Islet precursor cell (in vitro differentiated cells): ENCODE results near the gene IL2RG.

ENCODE experiments used
- DNase-seq: peaks from one replicate; pipeline ENCODE4 v3.0.0-alpha.2; 2018

The IL2RG gene

GRCh38 chrX:71067712-71068043, 43.7 kb downstream of the IL2RG start:
- DNase-seq: no peak

- no peak for DNase-seq
Observed at GRCh38 chrX:71067089-71067488, 44.3 kb downstream of the IL2RG start.

GRCh38 chrX:71060127-71060526, 51.2 kb downstream of the IL2RG start:
- DNase-seq: no peak

DNA sequence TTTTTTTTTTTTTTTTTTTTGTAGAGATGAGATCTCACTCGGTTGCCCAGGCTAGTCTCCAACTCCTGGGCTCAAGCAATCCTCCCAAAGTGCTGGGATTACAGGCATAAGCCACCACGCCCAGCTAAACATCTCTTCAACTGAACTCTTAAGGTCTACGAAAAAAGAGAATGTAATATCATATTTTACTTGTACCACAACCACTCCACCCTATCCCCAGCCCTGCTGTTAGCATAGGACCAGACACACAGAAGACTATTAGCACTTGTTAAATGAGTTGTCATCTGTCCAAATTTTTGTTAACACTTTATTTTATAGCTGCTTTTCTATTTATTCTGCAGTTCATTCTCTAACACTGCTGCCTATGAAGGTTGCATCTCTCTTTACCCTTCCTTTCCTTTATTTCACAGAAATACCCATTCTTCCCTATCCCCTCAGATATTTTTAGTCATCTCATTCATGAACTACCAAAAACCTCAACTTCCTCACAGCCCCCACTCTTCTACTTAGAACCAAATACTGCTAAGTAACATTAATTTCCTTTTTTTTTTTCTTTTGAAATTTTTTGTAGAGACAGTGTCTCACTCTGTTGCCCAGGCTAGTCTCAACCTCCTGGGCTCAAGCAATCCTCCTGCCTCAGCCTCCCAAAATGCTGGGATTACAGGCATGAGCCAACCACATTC, 53.4 kb downstream of the IL2RG start:
- no peak for DNase-seq
